Neural cell (in vitro differentiated cells): ENCODE data around the gene FAM13B. TPM values are rescaled to one million over a fixed set of nuclear protein-coding genes. Genes with fewer than 3 reads are reported as not detected.

Experiments used
- H2AFZ ChIP-seq: fragments of 200-600, 300-800 bp; sonication (generic), shearing (Covaris generic); 2 replicates; pipeline ENCODE4 v1.6.0; 2014; ENCODE audit warnings: low read depth, mild to moderate bottlenecking, antibody characterized with exemption, low read length, moderate library complexity
- H3F3A ChIP-seq: fragments of 200-600 bp; shearing (Covaris generic); 2 replicates; pipeline ENCODE4 v1.6.1; 2016; ENCODE audit warnings: mild to moderate bottlenecking, moderate library complexity, mixed read lengths, antibody characterized with exemption, low read length; ENCODE audit not compliant: insufficient read depth, poor library complexity, severe bottlenecking
- H3K27ac ChIP-seq: fragments of 200-600, 300-800 bp; sonication (generic), shearing (Covaris generic); 2 replicates; pipeline ENCODE4 v1.5.1; 2014; ENCODE audit warnings: mild to moderate bottlenecking, low read length, moderate library complexity
- H3K27me3 ChIP-seq: fragments of 300-800, 200-600 bp; sonication (generic), shearing (Covaris generic); 2 replicates; pipeline ENCODE4 v1.6.0; 2014; ENCODE audit warnings: mild to moderate bottlenecking, low read depth, low read length, moderate library complexity; ENCODE audit not compliant: insufficient read depth
- H3K36me3 ChIP-seq: fragments of 300-800, 200-600 bp; sonication (generic), shearing (Covaris generic); 2 replicates; pipeline ENCODE4 v1.5.1; 2014; ENCODE audit warnings: mild to moderate bottlenecking, antibody characterized with exemption, low read length, moderate library complexity; ENCODE audit not compliant: insufficient read depth
- H3K4me2 ChIP-seq: fragments of 300-800, 200-600 bp; sonication (generic), shearing (Covaris generic); 2 replicates; pipeline ENCODE4 v1.6.0; 2014; ENCODE audit warnings: mild to moderate bottlenecking, low read length
- H3K4me3 ChIP-seq: fragments of 300-800, 200-600 bp; sonication (generic), shearing (Covaris generic); 2 replicates; pipeline ENCODE4 v1.5.1; 2014; ENCODE audit warnings: mild to moderate bottlenecking, low read length, moderate library complexity
- H3K79me2 ChIP-seq: fragments of 200-600 bp; shearing (Covaris generic); replicated peaks from 2 replicates; pipeline ENCODE4 v1.6.0; 2014; ENCODE audit warnings: mild to moderate bottlenecking, low read length, moderate library complexity; ENCODE audit not compliant: insufficient read depth
- H3K9ac ChIP-seq: fragments of 300-800, 200-600 bp; sonication (generic), shearing (Covaris generic); 2 replicates; pipeline ENCODE4 v1.6.1; 2016; ENCODE audit warnings: mild to moderate bottlenecking, low read length, mixed read lengths
- H3K9me2 ChIP-seq: fragments of 200-600 bp; shearing (Covaris generic); 2 replicates; pipeline ENCODE4 v1.6.1; 2016; ENCODE audit warnings: mild to moderate bottlenecking, low read length, mixed read lengths; ENCODE audit not compliant: insufficient read depth
- H3K9me3 ChIP-seq: fragments of 200-600, 300-800 bp; sonication (generic), shearing (Covaris generic); 2 replicates; pipeline ENCODE4 v1.6.1; 2016; ENCODE audit warnings: mild to moderate bottlenecking, mixed run types, low read length, moderate library complexity, mixed read lengths
- H4K20me1 ChIP-seq: fragments of 200-600 bp; shearing (Covaris generic); 2 replicates; pipeline ENCODE4 v1.6.1; 2016; ENCODE audit warnings: mild to moderate bottlenecking, mixed run types; ENCODE audit not compliant: insufficient read depth
- CTCF ChIP-seq: fragments of 450-650 bp; IDR thresholded peaks from 2 replicates; pipeline ENCODE4 v1.5.1; 2014; ENCODE audit warnings: antibody characterized with exemption, mild to moderate bottlenecking, moderate library complexity; ENCODE audit not compliant: poor library complexity, severe bottlenecking
- EP300 ChIP-seq: fragments of 450-650 bp; conservative IDR thresholded peaks from 2 replicates; pipeline ENCODE4 v1.6.1; 2014; ENCODE audit warnings: antibody characterized with exemption, mild to moderate bottlenecking, moderate library complexity; ENCODE audit not compliant: poor library complexity, severe bottlenecking
- EZH2 ChIP-seq: fragments of 200-600, 300-800 bp; shearing (Covaris generic), sonication (generic); IDR thresholded peaks from 2 replicates; pipeline ENCODE4 v1.6.1; 2014; ENCODE audit warnings: antibody characterized with exemption, low read length, borderline replicate concordance, mild to moderate bottlenecking; ENCODE audit not compliant: insufficient read depth, poor library complexity, severe bottlenecking
- MXI1 ChIP-seq: fragments of 450-650 bp; conservative IDR thresholded peaks from 2 replicates; pipeline ENCODE4 v1.6.1; 2014; ENCODE audit warnings: antibody characterized with exemption, mild to moderate bottlenecking; ENCODE audit not compliant: poor library complexity, severe bottlenecking
- POLR2AphosphoS5 ChIP-seq: IDR thresholded peaks from 2 replicates; pipeline ENCODE4 v1.6.1; 2012
- RAD21 ChIP-seq: fragments of 450-650 bp; conservative IDR thresholded peaks from 2 replicates; pipeline ENCODE4 v1.6.1; 2014; ENCODE audit warnings: antibody characterized with exemption, mild to moderate bottlenecking, moderate library complexity
- SMC3 ChIP-seq: fragments of 450-650 bp; conservative IDR thresholded peaks from 2 replicates; pipeline ENCODE4 v1.6.1; 2014; ENCODE audit warnings: antibody characterized with exemption, mild to moderate bottlenecking, moderate library complexity; ENCODE audit not compliant: poor library complexity
- TAF1 ChIP-seq: IDR thresholded peaks from 2 replicates; pipeline ENCODE4 v1.6.1; 2012; ENCODE audit warnings: low read depth
- polyA plus RNA-seq: library from polyadenylated mRNA; depleted of rRNA; stranded (reverse); fragments of >200 nt; gene quantifications from 2 replicates; pipeline ENCODE4 v1.2.3, GENCODE V29; 2014
- TF ChIP-seq, protein P1 (sequence below): IDR thresholded peaks from 2 replicates; pipeline ENCODE4 v1.6.1; 2012; ENCODE audit warnings: borderline replicate concordance

FAM13B gene
- polyA plus RNA-seq, 1 donor from 2014 or later: 61.6 TPM

DNA sequence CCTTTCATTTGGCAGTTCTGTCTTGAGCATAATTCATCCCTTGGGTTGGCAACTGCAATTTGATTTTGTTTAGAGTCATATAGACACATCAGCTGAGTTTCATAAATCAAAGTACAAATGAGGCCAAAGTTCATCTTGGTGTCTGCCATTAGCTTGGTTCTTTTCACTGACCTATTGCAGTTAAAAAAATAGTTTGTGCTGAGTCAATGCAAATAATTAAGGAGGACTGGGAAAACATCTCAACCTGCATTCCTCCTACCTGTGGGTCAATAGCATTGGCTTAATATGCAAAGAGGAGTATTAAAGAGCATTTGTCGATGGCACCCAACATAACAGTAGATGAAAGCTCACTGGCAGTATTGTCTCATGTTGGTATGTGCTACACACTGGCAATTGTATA lies 142.0 kb downstream of the FAM13B start:
- Histone ChIP-seq H3K4me2 (no peak overlapping the region), H4K20me1 (no peaks in the 10 kb centered on the region), H3F3A (no peaks in the 10 kb centered on the region), H3K27me3 (no peaks in the 10 kb centered on the region), H2AFZ (no peak overlapping the region), H3K9me2 (no peaks in the 10 kb centered on the region), H3K4me3 (no peak overlapping the region), H3K9ac (no peak overlapping the region), H3K9me3 (no peaks in the 10 kb centered on the region), H3K27ac (no peak overlapping the region), H3K36me3 (no peaks in the 10 kb centered on the region), H3K79me2 (no peaks in the 10 kb centered on the region)
- TF ChIP-seq TAF1 (no peak), EP300 (no peak), RAD21 (no peak), CTCF (no peak), MXI1 (no peak), POLR2AphosphoS5 (no peak), SMC3 (no peak)

DNA sequence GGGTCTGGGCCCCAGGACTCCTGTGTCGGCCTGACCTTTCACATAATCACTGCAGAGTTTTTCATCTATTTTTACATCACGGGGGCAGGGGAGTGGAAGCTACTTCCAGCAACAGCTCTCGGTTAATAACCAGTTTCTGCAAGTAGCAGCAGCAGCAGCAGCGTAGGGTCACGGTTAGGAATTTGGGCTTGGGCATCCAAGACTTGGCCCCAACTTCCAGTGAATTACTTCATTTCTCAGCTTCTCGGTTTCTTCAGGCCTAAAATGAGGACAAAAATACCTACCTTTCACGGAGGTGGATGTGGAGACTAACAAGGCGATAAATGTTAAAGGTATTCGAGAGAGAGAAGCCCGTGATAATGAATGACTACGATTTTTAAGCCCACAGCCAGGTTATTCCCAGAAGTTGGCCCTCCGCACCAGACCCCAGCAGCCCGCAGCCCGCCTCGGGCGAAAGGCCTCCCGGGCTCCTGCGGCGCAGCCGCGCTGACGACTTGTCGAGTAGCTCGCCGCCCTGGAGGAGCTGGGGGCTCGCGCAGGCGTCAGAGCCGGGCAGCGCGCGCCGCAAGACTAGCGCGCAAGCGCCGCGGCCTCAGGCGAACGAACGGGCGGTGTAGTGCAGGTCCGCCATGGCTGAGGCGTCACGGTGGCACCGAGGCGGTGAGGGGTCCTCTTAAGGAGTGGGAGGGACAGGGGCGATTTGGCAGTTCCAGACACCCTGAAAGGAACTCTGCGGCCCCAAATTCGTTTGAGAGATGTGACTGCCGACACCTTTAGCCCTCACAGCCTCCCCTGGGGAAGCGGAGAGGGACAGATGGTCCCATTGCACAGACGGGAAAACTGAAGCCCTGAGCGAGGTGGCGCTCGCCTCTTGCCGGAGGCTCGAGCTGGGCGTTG lies 143.8 kb downstream of the FAM13B start, which contains the start of gene PKD2L2:
Gene PKD2L2 (plus strand): TSS at position 595 of the 897 bp plus-strand sequence. CDS start 35 bp downstream, at position 630.
- TF ChIP-seq MXI1: no peak
- TF ChIP-seq RAD21: no peak
- TF ChIP-seq EP300: no peak
- TF ChIP-seq POLR2AphosphoS5: no peak
- no peak for TF ChIP-seq EZH2
- TF ChIP-seq CTCF: no peak
- no peak for TF ChIP-seq SMC3
- TF ChIP-seq TAF1: no peak
- TF ChIP-seq, protein P1, sequence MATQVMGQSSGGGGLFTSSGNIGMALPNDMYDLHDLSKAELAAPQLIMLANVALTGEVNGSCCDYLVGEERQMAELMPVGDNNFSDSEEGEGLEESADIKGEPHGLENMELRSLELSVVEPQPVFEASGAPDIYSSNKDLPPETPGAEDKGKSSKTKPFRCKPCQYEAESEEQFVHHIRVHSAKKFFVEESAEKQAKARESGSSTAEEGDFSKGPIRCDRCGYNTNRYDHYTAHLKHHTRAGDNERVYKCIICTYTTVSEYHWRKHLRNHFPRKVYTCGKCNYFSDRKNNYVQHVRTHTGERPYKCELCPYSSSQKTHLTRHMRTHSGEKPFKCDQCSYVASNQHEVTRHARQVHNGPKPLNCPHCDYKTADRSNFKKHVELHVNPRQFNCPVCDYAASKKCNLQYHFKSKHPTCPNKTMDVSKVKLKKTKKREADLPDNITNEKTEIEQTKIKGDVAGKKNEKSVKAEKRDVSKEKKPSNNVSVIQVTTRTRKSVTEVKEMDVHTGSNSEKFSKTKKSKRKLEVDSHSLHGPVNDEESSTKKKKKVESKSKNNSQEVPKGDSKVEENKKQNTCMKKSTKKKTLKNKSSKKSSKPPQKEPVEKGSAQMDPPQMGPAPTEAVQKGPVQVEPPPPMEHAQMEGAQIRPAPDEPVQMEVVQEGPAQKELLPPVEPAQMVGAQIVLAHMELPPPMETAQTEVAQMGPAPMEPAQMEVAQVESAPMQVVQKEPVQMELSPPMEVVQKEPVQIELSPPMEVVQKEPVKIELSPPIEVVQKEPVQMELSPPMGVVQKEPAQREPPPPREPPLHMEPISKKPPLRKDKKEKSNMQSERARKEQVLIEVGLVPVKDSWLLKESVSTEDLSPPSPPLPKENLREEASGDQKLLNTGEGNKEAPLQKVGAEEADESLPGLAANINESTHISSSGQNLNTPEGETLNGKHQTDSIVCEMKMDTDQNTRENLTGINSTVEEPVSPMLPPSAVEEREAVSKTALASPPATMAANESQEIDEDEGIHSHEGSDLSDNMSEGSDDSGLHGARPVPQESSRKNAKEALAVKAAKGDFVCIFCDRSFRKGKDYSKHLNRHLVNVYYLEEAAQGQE: no peak
- Histone ChIP-seq H3K27me3 (no peaks in the 10 kb centered on the region), H2AFZ (no peak within 1 kb of the TSS), H3K27ac (no peak within 1 kb of the TSS), H3F3A (no peaks in the 10 kb centered on the region), H3K4me3 (no peak within 1 kb of the TSS), H4K20me1 (no peaks in the 10 kb centered on the region), H3K9me2 (no peaks in the 10 kb centered on the region), H3K9me3 (no peaks in the 10 kb centered on the region), H3K36me3 (no peaks in the 10 kb centered on the region), H3K9ac (no peak within 1 kb of the TSS), H3K79me2 (no peaks in the 10 kb centered on the region), H3K4me2 (no peak within 1 kb of the TSS)
